ENCODE results near the gene LGALS13. TPM values are rescaled to one million over a fixed set of nuclear protein-coding genes. Genes with fewer than 3 reads are reported as not detected.
"Not testable (repeated sequence)": the region's sequence is repeated elsewhere in the genome, so short reads cannot be mapped to it uniquely, and the experiment has no call there.

Gene LGALS13
- total RNA-seq, 1 donor from 2014 or later, result 0.82 TPM

DNA sequence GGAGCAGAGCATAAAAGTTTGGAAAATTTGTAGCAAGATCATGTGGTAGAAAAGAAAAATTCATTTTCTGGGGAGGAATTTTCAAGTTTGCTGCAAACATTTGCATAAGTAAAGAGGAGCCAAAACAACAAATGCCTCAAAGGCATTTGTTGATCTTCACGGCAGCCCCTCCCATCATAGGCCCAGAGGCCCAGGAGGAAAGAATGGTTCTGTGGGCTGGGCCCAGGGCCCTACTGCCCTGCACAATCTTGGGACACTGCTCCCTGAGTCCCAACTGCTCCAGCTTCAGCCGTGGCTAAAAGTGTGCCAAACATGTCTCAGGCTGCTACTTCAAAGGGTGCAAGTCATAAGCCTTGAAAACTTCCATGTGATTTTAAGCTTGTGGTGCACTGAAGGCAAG is 11.3 kb downstream of the LGALS13 start:
- DNase-seq (ENCODE audit: low spot score in 2 of 2), result no peak
- FAIRE-seq, result no peak

DNA sequence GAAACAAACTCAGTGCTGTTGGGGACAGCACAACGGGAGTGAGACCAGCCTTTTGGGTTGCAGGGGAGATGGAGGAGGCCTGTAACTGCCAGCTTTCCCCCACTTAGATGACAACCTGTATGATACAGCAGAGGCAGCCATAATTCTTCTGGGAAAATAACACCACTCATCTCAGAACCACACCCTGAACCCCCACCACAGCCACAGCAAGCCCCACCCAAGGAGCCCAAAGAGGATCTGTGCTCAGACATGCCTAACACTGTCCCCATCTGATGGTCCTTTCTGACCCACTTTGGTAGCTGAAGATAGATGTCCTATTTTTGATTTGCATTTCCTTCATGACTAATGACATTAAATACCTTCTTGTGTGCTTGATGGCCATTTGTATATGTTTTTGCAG is 15.4 kb downstream of the LGALS13 start:
- no peak for FAIRE-seq
- no peak for DNase-seq (ENCODE audit: low spot score in 2 of 2)

DNA sequence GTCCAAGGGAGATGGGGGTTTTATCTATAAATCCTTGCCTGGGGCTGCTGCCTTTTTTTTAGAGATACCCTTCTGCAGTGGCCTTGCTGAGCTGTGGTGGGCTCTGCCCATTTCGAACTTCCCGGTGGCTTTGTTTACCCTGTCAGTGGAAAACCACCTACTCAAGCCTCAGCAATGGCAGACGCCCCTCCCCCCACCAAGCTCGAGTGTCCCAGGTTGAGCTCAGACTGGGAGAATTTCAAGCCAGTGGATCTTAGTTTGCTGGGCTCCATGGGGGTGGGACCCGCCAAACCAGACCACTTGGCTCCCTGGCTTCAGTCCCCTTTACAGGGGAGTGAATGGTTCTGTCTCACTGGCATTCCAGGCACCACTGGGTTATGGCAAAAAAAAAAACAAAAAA is 21.6 kb downstream of the LGALS13 start:
- DNase-seq (ENCODE audit: low spot score in 2 of 2) (no peak), FAIRE-seq (no peak)

DNA sequence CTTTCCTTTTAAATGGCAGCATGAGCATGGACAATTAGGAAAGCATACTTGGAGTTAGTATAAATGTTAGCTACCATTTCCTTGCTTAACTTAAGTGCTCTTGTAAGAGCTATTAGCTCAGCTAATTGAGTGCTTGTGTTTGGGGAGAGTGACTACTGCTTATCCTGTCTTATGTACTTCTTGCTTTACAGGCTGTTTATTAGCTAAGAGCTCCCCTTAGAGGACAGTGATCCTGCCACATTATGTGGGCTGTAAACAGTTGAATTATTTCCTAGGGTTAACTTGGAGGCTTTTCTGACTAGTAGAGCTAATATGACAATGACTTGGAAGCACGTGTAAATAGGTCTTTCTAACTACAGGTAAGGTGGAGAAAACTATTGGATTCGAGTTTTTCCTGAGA is 25.3 kb downstream of the LGALS13 start:
- DNase-seq (ENCODE audit: low spot score in 2 of 2); FAIRE-seq: not testable (repeated sequence)

DNA sequence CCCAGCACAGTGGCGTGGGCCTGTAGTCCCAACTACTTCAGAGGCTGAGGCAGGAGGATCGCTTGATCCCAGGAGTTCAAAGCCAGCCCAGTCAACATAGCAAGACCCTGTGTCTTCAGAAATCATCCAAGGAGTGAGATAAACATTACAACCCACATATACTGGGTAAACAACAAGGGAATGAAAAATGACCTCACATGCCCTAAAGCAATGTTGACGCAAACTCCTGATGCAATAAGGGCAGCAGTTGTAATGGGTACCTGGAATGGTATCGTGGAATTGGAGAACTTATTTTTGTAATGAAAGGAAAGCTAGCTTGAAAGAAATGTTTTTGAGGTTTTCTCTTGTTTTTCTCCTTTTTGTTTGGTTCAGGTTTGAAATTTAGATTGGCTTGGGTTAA is 28.9 kb downstream of the LGALS13 start:
- DNase-seq (ENCODE audit: low spot score in 2 of 2) (no peak), FAIRE-seq (no peak)

DNA sequence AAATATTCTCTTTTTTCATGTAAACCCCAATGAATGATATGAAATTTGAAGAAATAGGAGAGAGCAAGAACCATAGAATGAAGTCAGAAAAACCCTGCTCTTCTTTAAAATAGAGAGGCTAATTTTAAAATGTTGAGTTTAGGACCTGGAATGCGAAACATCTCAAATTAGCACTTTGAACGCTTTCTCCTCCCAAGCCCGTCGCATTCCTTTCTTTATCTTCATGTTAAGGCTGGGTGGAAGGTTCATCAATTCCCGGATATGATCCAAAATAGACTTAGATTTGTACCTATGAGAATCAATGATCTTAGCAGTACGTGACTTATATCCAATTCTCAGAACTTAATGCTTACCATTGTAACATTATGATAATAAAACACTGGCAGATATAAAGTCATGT is 29.3 kb downstream of the LGALS13 start:
- DNase-seq (ENCODE audit: low spot score in 2 of 2) (no peak), FAIRE-seq (no peak)

DNA sequence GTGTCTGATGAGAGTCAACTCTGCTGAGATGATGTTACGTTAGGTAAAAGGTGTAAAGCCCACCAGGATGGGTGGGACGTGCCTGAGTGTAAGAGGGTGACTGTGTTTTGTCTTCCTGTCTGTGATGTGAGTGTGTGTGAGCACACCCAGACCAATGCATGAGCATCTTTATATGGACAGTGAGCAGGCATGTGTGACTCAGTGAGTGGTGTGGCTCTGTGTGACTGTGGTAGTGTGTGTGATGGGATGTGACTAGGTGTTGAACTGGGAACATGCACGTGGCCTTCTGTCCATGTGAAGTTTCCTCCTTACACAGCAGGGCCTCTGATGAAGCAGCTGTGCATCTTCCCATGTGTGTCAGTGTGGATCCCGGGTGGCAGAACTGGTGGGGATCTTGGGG is 35.6 kb downstream of the LGALS13 start:
- no peak for DNase-seq (ENCODE audit: low spot score in 2 of 2)
- no peak for FAIRE-seq

DNA sequence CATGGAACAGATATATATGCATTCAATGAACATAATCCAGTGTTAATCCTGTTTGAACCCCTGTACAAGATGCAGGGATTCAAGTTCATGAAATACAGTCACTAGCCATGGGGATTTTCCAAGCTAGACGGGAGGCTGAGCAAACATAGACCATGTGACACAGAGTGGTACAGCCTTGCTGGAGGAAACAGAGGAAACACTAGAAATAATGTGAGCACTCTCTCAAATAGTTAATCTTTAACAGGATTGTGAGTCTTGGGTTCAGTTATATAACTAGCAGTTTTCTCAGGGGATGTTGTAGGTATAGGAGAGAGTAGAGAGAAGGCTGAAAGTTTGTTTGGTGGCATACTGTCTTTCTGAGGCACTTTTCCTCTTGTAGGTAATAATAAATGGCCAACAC is 39.4 kb downstream of the LGALS13 start:
- FAIRE-seq (no peak), DNase-seq (ENCODE audit: low spot score in 2 of 2) (no peak)

DNA sequence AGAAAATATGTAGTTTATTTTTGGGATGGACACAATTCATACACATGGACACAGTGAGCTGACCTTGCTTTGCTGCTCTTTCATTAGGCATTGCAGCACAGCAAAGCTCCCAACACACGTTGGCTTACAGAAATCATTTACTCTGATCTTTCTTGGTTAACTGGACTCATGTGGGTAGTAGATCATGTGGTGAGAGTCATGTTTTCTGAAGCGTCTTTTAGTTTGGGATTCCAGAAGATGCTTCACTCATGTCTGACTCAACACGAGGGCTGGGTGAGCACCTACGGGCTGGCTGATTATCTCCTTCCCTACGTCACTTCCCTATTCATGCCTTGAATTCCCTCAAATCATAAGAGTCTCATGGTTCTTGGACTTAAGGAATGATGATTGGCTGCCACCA is 41.3 kb downstream of the LGALS13 start:
- DNase-seq (ENCODE audit: low spot score in 2 of 2) (no peak), FAIRE-seq (no peak)

DNA sequence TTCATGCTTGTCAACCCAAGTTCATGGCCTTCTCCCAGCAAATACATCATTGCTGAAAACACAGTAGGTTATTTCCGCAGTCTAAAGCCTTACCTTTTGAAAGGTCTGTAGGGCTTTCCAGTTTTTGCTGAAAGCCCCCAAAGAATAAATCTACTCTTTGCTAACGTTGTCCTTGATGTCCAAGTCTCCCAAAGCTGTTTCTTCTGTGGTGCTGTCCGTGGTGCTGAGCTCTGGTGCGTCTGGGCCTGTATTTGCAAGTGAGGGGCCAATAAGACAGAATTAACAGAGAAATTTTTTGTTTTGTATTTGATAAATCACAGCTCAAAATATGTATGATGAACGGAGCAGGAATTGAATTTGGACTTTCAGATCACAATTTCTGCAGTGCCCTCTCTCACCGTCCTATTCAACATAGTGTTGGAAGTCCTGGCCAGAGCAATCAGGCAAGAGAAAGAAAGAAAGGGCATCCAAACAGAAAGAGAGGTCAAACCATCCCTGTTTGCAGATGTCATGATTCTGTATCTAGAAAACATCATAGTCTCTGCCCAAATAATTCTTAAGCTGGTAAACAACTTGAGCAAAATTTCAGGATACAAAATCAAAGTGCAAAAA is 43.6 kb downstream of the LGALS13 start:
- FAIRE-seq, result no peak
- no peak for DNase-seq (ENCODE audit: low spot score in 2 of 2)

DNA sequence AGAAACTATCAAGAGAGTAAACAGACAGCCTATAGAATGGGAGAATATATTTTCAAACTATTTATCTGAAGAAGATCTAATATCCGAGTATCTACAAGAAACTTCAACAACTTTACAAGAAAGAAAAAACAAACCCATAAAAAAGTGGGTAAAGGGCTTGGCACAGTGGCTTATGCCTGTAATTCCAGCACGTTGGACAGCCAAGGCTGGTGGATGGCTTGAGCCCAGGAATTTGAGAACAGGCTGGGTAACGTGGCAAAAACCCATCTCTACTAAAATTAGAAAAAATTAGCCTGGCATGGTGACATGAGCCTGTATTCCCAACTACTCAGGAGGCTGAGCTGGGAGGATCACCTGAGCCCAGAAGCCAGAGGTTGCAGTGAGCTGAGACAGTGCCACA is 45.6 kb downstream of the LGALS13 start:
- DNase-seq (ENCODE audit: low spot score in 2 of 2) (no peak), FAIRE-seq (no peak)

DNA sequence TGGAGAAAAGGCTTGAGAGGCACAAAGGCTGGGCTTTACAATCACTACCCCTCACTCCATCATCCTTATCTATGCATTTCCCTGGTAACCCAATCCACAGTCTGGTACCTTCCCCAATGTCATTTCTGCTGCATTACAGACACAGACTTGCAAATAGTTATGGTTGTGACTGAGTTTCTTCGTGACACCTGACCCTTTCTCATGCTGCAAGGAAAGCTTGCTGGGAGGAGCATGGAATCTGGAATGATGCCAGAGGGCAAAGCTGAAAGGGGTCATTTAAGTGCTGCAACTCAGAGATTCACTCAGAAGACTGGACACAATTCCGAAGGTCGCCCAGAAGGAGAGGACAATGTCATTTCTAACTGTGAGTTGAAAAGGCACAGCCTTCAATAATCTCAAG is 53.3 kb downstream of the LGALS13 start, which contains the start of gene LGALS16:
Gene LGALS16 (plus strand): TSS at position 301 of the 400 bp plus-strand sequence. CDS start 49 bp downstream, at position 350.
- no peak for DNase-seq (ENCODE audit: low spot score in 2 of 2)
- no peak for FAIRE-seq

Small RNAs within 50 kb of the gene (small RNA-seq; reads per million reads assigned to genes)
- gene AC005176.2 (not detected), gene RPS29P24 (not detected), gene RPS29P25 (not detected), gene RPS29P26 (not detected), gene RPS29P30 (not detected)

Other genes with a start within 250 kb of the LGALS13 start
- gene PAF1, start 211.4 kb upstream of the LGALS13 start, total RNA-seq, result 36.7 TPM
- 9.8 TPM for gene MED29, start 211.1 kb upstream of the LGALS13 start, total RNA-seq
- gene ZFP36, start 195.7 kb upstream of the LGALS13 start, total RNA-seq, result 0.41 TPM
- 17.5 TPM for gene PLEKHG2, start 189.9 kb upstream of the LGALS13 start, total RNA-seq
- 59.1 TPM for gene RPS16, start 166.6 kb upstream of the LGALS13 start, total RNA-seq
- 59.5 TPM for gene SUPT5H, start 156.9 kb upstream of the LGALS13 start, total RNA-seq
- gene TIMM50, start 121.7 kb upstream of the LGALS13 start, total RNA-seq, result 43.2 TPM
- gene DLL3, start 103.6 kb upstream of the LGALS13 start, total RNA-seq, result 13.9 TPM
- gene SELENOV, start 87.4 kb upstream of the LGALS13 start, total RNA-seq, result 0.41 TPM
- gene EID2B, start 69.7 kb upstream of the LGALS13 start, total RNA-seq, result 24.1 TPM
- gene EID2, start 62.4 kb upstream of the LGALS13 start, total RNA-seq, result 22.4 TPM
- not detected for gene LGALS16, start 53.4 kb downstream of the LGALS13 start, total RNA-seq
- gene LGALS14, start 102.0 kb downstream of the LGALS13 start, total RNA-seq, result not detected
- gene CLC, start 135.5 kb downstream of the LGALS13 start, total RNA-seq, result not detected
- gene LEUTX, start 176.3 kb downstream of the LGALS13 start, total RNA-seq, result not detected
- 15.5 TPM for gene DYRK1B, start 231.6 kb downstream of the LGALS13 start, total RNA-seq
- 295 TPM for gene FBL, start 243.9 kb downstream of the LGALS13 start, total RNA-seq

All from frontal cortex (tissue), 4 donors.